ENCODE results near the gene GALP.

DNA sequence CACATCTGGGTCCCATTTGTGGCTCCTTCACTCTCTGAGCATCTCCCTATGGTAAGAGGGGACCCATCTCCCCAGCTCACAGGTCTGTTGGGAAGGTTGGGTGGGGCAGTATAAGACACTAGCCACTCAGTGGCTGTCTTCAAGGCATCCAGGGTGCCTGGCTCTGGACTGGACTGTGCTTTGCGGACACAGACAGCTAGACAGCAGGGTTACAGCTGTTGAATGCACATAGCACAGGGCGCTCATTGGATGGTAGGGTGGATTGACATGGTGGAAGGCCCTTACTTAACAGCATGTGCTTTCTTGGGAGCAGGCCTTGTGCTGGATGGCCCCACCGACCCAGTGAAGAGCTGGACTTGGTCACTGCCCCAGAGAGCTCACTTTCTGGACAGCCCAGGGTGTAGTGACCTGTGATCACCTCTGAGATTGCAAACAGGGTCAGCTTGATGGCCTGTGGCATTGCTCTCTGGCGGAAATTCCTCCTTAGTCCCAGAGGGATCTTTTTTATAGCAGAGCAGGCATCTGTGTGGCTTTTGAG is 32.8 kb upstream of the GALP start:
- TF ChIP-seq GATA3 (IDR thresholded peaks at IDR 0.05; ENCODE audit: low read depth, low read length) (no peak), GATA2 (IDR thresholded peaks at IDR 0.05; ENCODE audit: low read depth, low read length) (no peak)
